Hepatocyte (in vitro differentiated cells): Measurements from ENCODE around the gene UROC1.

ENCODE experiments used
- EZH2 ChIP-seq: fragments of 200-600 bp; sonication (generic); IDR thresholded peaks from 2 replicates; pipeline ENCODE4 v1.6.1; 2016; ENCODE audit warnings: antibody characterized with exemption, mild to moderate bottlenecking, borderline replicate concordance
- EZH2phosphoT487 ChIP-seq: fragments of 200-600 bp; sonication (generic); IDR thresholded peaks from one replicate; pipeline ENCODE4 v1.6.1; 2018; ENCODE audit warnings: antibody characterized with exemption, mild to moderate bottlenecking, low read depth, moderate library complexity; ENCODE audit not compliant: unreplicated experiment, severe bottlenecking
- TF ChIP-seq, protein P1 (sequence below): fragments of 200-600 bp; sonication (generic); IDR thresholded peaks from 2 replicates; pipeline ENCODE4 v1.5.1; 2016; ENCODE audit warnings: antibody characterized with exemption, mild to moderate bottlenecking; ENCODE audit not compliant: poor library complexity

DNA sequence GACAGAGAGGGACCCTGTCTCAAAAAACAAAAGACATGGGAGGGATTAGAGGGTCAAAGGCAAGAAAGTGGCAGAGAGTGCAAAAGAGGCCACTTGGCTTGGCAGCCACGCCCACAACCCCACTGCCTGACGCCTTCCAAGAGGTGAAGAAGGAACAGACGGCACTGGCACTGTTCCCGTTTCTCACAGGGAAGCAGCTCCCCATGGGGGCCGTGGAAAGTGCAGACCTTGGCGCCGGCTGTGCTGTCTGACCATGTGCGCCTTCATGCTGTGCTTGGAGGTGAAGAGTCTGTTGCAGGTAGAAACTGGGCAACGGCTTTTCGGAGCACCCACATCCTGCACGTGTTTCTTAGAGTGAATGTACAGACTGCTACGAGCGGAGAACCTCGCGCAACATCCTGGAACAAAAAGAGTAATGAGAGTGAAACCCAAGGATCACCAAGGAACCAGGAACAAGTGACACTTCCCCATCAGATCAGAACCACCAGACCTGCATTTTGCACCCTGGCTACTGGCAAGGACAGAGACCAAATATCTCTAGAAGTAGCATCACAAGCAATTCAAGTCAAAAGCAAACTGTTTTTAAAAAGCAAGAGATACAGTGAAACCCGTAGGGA, 51.5 kb downstream of the UROC1 start:
- TF ChIP-seq, protein P1, sequence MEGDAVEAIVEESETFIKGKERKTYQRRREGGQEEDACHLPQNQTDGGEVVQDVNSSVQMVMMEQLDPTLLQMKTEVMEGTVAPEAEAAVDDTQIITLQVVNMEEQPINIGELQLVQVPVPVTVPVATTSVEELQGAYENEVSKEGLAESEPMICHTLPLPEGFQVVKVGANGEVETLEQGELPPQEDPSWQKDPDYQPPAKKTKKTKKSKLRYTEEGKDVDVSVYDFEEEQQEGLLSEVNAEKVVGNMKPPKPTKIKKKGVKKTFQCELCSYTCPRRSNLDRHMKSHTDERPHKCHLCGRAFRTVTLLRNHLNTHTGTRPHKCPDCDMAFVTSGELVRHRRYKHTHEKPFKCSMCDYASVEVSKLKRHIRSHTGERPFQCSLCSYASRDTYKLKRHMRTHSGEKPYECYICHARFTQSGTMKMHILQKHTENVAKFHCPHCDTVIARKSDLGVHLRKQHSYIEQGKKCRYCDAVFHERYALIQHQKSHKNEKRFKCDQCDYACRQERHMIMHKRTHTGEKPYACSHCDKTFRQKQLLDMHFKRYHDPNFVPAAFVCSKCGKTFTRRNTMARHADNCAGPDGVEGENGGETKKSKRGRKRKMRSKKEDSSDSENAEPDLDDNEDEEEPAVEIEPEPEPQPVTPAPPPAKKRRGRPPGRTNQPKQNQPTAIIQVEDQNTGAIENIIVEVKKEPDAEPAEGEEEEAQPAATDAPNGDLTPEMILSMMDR, result no peak
- no peak for TF ChIP-seq EZH2phosphoT487
- no peak for TF ChIP-seq EZH2
